DMS79 (cell line): ENCODE measurements around the gene GABRE.
"Not testable (repeated sequence)": the region's sequence is repeated elsewhere in the genome, so short reads cannot be mapped to it uniquely, and the experiment has no call there.

ENCODE experiments used
- DNase-seq: peaks from one replicate; lab custom pipeline; 2025; lab: John Stamatoyannopoulos, UW

Gene GABRE

DNA sequence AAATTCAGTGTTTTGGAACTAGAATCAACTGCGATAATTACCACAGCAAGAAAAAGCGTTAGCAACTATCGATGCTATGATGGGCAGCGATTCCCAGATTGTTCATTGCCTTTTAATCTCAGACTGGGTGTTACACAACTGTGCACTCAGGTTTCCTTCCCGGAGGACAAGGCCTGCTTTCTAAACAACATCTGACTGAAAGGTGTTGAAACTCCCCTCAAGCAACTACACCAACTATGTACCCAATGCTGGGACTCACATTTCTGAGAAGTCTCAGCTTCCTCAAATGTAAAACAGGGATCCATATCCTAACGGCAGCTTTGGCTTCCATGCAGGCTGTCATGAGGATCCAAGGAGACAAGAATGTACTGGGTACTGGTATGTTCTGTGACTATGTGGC is 8.2 kb downstream of the GABRE start:
- DNase-seq = no peak

DNA sequence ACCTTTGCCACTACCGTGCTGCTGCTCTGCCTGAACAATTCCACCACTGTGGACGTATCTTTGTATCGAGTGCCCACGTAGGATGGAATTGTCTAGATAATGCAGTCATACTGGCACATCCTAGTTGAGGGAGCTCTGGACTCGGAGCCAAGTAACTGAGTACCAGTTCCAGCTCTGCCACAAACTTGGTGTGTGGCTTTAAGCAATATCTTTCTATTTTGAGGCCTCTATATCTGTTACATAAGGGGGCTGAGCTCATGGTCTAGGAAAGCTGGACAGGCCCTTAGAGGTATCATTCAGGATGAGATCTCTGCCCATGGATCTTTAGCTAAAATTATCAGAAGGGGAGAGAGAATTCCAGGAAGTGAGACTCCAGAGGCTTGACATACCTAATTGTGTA is 12.4 kb downstream of the GABRE start:
- DNase-seq = no peak

GRCh38 chrX:151958101-151958500 is 16.4 kb downstream of the GABRE start:
- no peak for DNase-seq

- no peak for DNase-seq
Observed at GRCh38 chrX:151954730-151955129, 19.7 kb downstream of the GABRE start.

- no peak for DNase-seq
Observed at GRCh38 chrX:151938172-151938571, 36.3 kb downstream of the GABRE start.

- no peak for DNase-seq
Observed at GRCh38 chrX:151935358-151935757, 39.1 kb downstream of the GABRE start.

GRCh38 chrX:151929126-151929525 is 45.4 kb downstream of the GABRE start:
- no peak for DNase-seq

GRCh38 chrX:151923648-151924047 is 50.8 kb downstream of the GABRE start:
- DNase-seq = no peak

- no peak for DNase-seq
Observed at GRCh38 chrX:151922692-151923091, 51.8 kb downstream of the GABRE start.

DNA sequence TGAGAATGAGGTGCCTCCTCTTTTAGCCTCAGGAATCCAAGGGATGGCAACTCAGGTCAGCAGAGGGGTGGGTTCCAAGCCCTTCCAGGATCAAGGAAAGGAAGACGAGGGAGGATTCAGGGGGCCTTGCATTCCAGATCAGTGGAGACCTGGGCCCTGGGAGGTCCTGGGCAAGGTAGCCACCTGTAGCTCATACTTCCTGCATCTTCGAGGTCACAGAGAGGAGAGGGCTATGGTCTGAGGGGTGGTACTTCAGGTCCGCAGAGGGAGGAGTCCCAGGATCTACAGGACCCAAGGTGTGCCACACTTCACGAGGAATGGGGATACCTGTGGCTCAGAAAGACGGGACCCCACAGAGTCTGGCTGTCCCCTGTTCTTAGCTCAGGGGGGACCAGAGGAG is 52.6 kb downstream of the GABRE start:
- DNase-seq = no peak

DNA sequence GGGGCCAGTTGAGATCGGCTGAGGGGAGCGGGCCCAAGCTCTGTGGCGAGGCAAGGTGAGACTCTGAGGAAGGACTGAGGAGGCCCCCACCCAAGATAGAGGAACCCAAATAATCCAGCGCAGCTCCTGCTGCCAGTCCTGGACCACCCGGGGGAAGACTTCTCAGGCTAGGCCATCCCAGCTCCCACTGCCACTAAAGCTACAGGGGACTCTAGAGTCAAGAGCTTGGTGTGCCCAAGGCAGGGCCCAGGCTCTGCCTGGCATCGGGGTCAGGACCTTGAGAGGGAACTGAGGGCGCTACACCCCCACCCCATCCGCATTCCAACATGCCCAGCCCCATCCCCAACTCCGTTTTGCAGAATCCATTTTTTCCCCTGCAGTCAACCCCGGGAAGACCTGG is 53.2 kb downstream of the GABRE start:
- DNase-seq = no peak

DNA sequence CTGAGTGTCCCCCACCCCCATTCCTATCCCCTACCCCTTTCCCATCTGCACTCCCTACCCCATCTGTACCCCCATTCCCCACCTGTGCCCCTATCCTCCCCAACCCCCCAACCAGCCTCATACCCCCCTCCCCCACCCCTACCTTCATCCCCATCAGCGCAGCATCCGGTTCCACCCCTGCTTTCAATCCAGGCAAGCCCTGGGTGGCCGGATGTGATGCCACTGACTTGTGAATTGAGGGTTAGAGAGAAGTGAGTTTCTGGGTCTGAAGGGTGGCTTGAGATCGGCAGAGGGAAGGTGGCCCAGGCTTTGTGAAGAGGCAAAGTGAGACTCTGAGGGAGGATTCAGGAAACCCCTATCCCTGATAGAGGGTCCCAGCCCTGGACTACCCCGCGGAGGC is 53.9 kb downstream of the GABRE start:
- DNase-seq = no peak

GRCh38 chrX:151920101-151920500 is 54.4 kb downstream of the GABRE start:
- no peak for DNase-seq

- no peak for DNase-seq
Observed at GRCh38 chrX:151919610-151920009, 54.9 kb downstream of the GABRE start.

GRCh38 chrX:151918736-151919135 is 55.7 kb downstream of the GABRE start:
- DNase-seq = not testable (repeated sequence)

DNA sequence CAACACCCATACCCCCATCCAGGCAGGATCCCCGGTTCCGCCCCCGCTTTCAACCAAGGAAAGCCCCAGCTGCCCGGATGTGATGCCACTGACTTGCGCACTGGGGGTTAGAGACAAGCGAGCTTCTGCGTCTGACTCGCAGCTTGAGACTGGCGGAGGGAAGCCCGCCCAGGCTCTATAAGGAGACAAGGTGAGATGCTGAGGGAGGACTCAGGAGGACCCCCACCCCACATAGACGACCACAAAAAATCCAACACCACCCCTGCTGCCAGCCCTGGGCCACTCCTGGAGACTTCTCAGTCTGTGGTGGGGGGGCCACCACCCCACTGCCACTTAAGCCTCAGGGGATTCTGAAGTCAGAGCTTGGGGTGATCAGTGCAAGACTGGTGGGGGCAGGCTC is 61.7 kb downstream of the GABRE start, which contains the start of gene MAGEA4:
Gene MAGEA4, plus strand, starts transcription at position 110 of the 400 bp plus-strand sequence. CDS start 10,776 bp downstream, outside the sequence.
- DNase-seq = no peak

DNA sequence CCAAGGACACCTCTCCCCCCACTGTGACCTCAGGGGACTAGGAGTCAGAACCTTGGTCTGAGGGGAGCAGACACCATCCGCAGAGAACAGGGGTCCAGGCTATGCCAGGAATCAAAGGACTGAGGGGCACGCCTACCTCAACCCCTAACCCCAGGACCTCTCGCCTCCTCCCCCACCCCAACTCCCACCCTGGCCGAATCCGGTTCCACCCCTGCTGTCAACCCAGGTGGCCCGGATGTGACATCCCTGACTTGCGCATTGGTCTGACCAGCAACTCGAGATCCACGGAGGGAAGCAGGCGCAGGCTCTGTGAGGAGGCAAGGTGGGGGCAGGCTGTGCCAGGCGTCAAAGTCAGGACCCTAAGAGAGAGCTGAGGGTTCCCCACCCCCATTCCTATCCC is 62.3 kb downstream of the GABRE start:
- no peak for DNase-seq

DNA sequence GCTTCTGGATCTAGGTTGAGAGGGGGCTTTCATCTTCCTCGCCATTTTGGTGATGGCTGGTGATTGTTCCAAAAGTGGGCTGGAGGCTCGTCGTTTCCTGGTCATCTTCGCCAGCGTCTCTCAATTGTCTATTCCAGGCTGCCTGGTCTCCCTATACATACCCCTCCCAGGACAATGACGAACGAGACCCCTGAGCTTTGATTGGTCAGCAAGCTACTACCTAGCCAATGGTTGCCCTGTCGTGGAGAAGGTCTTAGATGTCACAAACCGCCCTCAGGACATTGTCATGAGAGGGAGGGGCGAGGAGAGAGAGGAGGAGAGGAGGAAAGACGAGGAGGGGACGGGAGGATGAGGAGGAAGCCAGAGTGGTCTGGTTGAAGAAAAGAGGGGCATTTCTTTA is 69.5 kb downstream of the GABRE start:
- DNase-seq = no peak
